SK-N-SH (cell line): ENCODE results near the gene TENT4A. TPM values are rescaled to one million over a fixed set of nuclear protein-coding genes. Genes with fewer than 3 reads are reported as not detected.

Source experiments
- CTCF ChIA-PET: fragments of 300-600, 350-600 bp; formaldehyde crosslinking; extraction: SDS; loops from one replicate; lab custom pipeline; 2021; lab: Yijun Ruan, JAX
- POLR2A ChIA-PET: fragments of 350-600 bp; sonication (Branson Sonifier 250); formaldehyde crosslinking; extraction: SDS; loops from one replicate; lab custom pipeline; 2020; ENCODE audit warnings: antibody characterized with exemption, inconsistent platforms; lab: Yijun Ruan, JAX
- DNase-seq: peaks from one replicate; pipeline ENCODE4 v3.0.0; 2012
- H2AFZ ChIP-seq: fragments of 200-600 bp; sonication (generic); 2 replicates; pipeline ENCODE4 v1.8.1; 2016; ENCODE audit warnings: antibody characterized with exemption, mild to moderate bottlenecking, low read depth
- H3F3A ChIP-seq: fragments of 200-600 bp; sonication (generic); replicated peaks from 2 replicates; pipeline ENCODE3; 2016; ENCODE audit warnings: antibody characterized with exemption, mild to moderate bottlenecking; ENCODE audit not compliant: insufficient read depth
- H3K27ac ChIP-seq, 2 experiments: fragments of 200-500 bp in 1 of 2; fragments of 200-600 bp in 1 of 2; sonication (Bioruptor generic) in 1 of 2; sonication (generic), shearing (Covaris generic) in 1 of 2; 2 replicates each; pipeline versions ENCODE4 v1.5.1 to v1.6.1; 2014 to 2016; ENCODE audit warnings: low read depth in 2 of 2, inconsistent platforms in 1 of 2, low read length in 1 of 2, mild to moderate bottlenecking in 1 of 2, mixed read lengths in 1 of 2
- H3K27me3 ChIP-seq: fragments of 200-600 bp; sonication (generic), shearing (Covaris generic); 2 replicates; pipeline ENCODE4 v1.6.1; 2016; ENCODE audit warnings: mixed run types; ENCODE audit not compliant: insufficient read depth
- H3K36me3 ChIP-seq, 2 experiments: fragments of 200-500 bp in 1 of 2; fragments of 200-600 bp in 1 of 2; sonication (Bioruptor generic) in 1 of 2; sonication (generic) in 1 of 2; replicated peaks in 1 of 2; 2 replicates each; pipeline versions ENCODE3 to v1.5.1; 2014 to 2016; ENCODE audit warnings: low read length in 1 of 2, mild to moderate bottlenecking in 1 of 2; ENCODE audit not compliant: insufficient read depth in 2 of 2, control insufficient read depth in 1 of 2
- H3K4me1 ChIP-seq, 2 experiments: fragments of 200-500 bp in 1 of 2; fragments of 200-600 bp in 1 of 2; sonication (Bioruptor generic) in 1 of 2; sonication (generic), shearing (Covaris generic) in 1 of 2; 2 replicates each; pipeline versions ENCODE4 v1.5.1 to v1.6.1; 2014 to 2016; ENCODE audit warnings: low read depth in 1 of 2, low read length in 1 of 2, mixed run types in 1 of 2; ENCODE audit not compliant: insufficient read depth in 2 of 2, control insufficient read depth in 1 of 2
- H3K4me2 ChIP-seq: fragments of 200-600 bp; sonication (generic), shearing (Covaris generic); 2 replicates; pipeline ENCODE4 v1.6.1; 2017; ENCODE audit warnings: mixed run types
- H3K4me3 ChIP-seq, 2 experiments: fragments of 200-500 bp in 1 of 2; fragments of 200-600 bp in 1 of 2; sonication (Bioruptor generic) in 1 of 2; sonication (generic), shearing (Covaris generic) in 1 of 2; 2 replicates each; pipeline versions ENCODE4 v1.5.1 to v1.8.1; 2014 to 2016; ENCODE audit warnings: low read depth in 2 of 2, inconsistent platforms in 1 of 2, low read length in 1 of 2, mild to moderate bottlenecking in 1 of 2, mixed read lengths in 1 of 2, moderate library complexity in 1 of 2
- H3K79me2 ChIP-seq: fragments of 200-600 bp; sonication (generic); 2 replicates; pipeline ENCODE4 v1.8.1; 2017; ENCODE audit warnings: mild to moderate bottlenecking; ENCODE audit not compliant: insufficient read depth
- H3K9ac ChIP-seq: fragments of 200-600 bp; sonication (generic); 2 replicates; pipeline ENCODE4 v1.6.1; 2017; ENCODE audit warnings: mixed run types
- H3K9me2 ChIP-seq: fragments of 200-600 bp; sonication (generic); 2 replicates; pipeline ENCODE4 v1.6.1; 2017; ENCODE audit warnings: mixed run types
- H3K9me3 ChIP-seq: fragments of 200-600 bp; sonication (generic); 2 replicates; pipeline ENCODE4 v1.6.1; 2017; ENCODE audit warnings: mixed run types, mild to moderate bottlenecking, moderate library complexity
- H4K20me1 ChIP-seq: fragments of 200-600 bp; sonication (generic); 2 replicates; pipeline ENCODE4 v1.6.1; 2017; ENCODE audit warnings: mild to moderate bottlenecking, mixed run types; ENCODE audit not compliant: insufficient read depth
- CTCF ChIP-seq: fragments of 200-600 bp; sonication (generic); IDR thresholded peaks from 2 replicates; pipeline ENCODE4 v1.6.1; 2017; ENCODE audit warnings: antibody characterized with exemption, mild to moderate bottlenecking, moderate library complexity
- ELF1 ChIP-seq: IDR thresholded peaks from 2 replicates; pipeline ENCODE4 v1.4.0; 2012
- FOSL2 ChIP-seq: IDR thresholded peaks from 2 replicates; pipeline ENCODE4 v1.4.0; 2012; ENCODE audit warnings: low read depth, mild to moderate bottlenecking, moderate library complexity, borderline replicate concordance
- GABPA ChIP-seq: IDR thresholded peaks from 2 replicates; pipeline ENCODE4 v1.4.0; 2012; ENCODE audit warnings: low read depth, mild to moderate bottlenecking
- IRF3 ChIP-seq: fragments of 150-350 bp; IDR thresholded peaks from 2 replicates; pipeline ENCODE4 v1.6.1; 2016; ENCODE audit warnings: mild to moderate bottlenecking, low read depth, low read length
- MEF2A ChIP-seq: IDR thresholded peaks from 2 replicates; pipeline ENCODE4 v1.4.0; 2012; ENCODE audit warnings: low read depth, borderline replicate concordance
- MXI1 ChIP-seq: IDR thresholded peaks from 2 replicates; pipeline ENCODE4 v1.6.1; 2012; ENCODE audit warnings: mild to moderate bottlenecking, low read depth, low read length, improper control_type of control experiment
- NFIC ChIP-seq: IDR thresholded peaks from 2 replicates; pipeline ENCODE4 v1.4.0; 2012; ENCODE audit warnings: borderline replicate concordance
- PBX3 ChIP-seq: IDR thresholded peaks from 2 replicates; pipeline ENCODE4; 2012
- RAD21 ChIP-seq: IDR thresholded peaks from 2 replicates; pipeline ENCODE4 v1.6.1; 2012; ENCODE audit warnings: mild to moderate bottlenecking, low read length
- REST ChIP-seq: IDR thresholded peaks from 2 replicates; pipeline ENCODE4 v1.6.1; 2012; ENCODE audit warnings: mild to moderate bottlenecking, low read depth, low read length, moderate library complexity
- RXRA ChIP-seq: IDR thresholded peaks from 2 replicates; pipeline ENCODE4 v1.4.0; 2012; ENCODE audit warnings: low read depth, mild to moderate bottlenecking, borderline replicate concordance
- SIN3A ChIP-seq: IDR thresholded peaks from 2 replicates; pipeline ENCODE4 v1.6.1; 2012; ENCODE audit warnings: low read depth, mild to moderate bottlenecking, low read length, moderate library complexity, borderline replicate concordance
- TCF12 ChIP-seq: IDR thresholded peaks from 2 replicates; pipeline ENCODE4 v1.4.0; 2012
- USF1 ChIP-seq: IDR thresholded peaks from 2 replicates; pipeline ENCODE4 v1.4.0; 2012; ENCODE audit warnings: low read depth, borderline replicate concordance
- YY1 ChIP-seq: IDR thresholded peaks from 2 replicates; pipeline ENCODE4 v1.4.0; 2012; ENCODE audit warnings: low read depth, mild to moderate bottlenecking
- WGBS: methylation state at CpG from one replicate; pipeline ENCODE4 v1.1.6; 2017; ENCODE audit warnings: low lambda C conversion rate; 5-methylcytosine and 5-hydroxymethylcytosine counted together
- polyA plus RNA-seq, 3 experiments: library from polyadenylated mRNA; depleted of rRNA; stranded (reverse); fragments of >200 nt; gene quantifications; 2 replicates each; pipeline ENCODE4 v1.2.3, GENCODE V29; 2012

Gene TENT4A
- polyA plus RNA-seq, 1 of the 3 experiments (the other 2 are of a cell fraction), result 6.0 TPM

GRCh38 chr5:6721442-6721841 is 8.2 kb downstream of the TENT4A start:
- POLR2A ChIA-PET, result interaction anchor here (0.6 kb wide), 1 partner anchor 10 kb away, joined by 3 read pairs; no protein-coding TSS in a partner anchor
- Histone ChIP-seq H2AFZ (no peak overlapping the region), H3K4me3 (no peak overlapping the region), H3K27ac (no peak overlapping the region), H3F3A (no peaks in the 10 kb centered on the region), H3K9ac (no peak overlapping the region), H3K9me2 (no peaks in the 10 kb centered on the region), H3K4me2 (peak overlapping the region; percentile 80), H3K4me1 (peaks cover 43 to 58% of the 10 kb centered on the region in 2 experiments), H3K27me3 (no peaks in the 10 kb centered on the region), H3K36me3 (peaks cover 4 to 13% of the 10 kb centered on the region in 2 experiments), H4K20me1 (peaks cover 99% of the 10 kb centered on the region), H3K9me3 (no peaks in the 10 kb centered on the region), H3K79me2 (peaks cover 100% of the 10 kb centered on the region)
- CTCF ChIA-PET, result interaction anchor here (1.1 to 1.8 kb wide), 4 partner anchors 10 to 93 kb away, joined by 4 to 6 read pairs (median 4); partner anchors contain the start of gene SRD5A1
- WGBS, result 100% methylated on average over 1 of the region's 4 CpGs
- no peak for TF ChIP-seq YY1
- TF ChIP-seq FOSL2, result no peak
- TF ChIP-seq USF1, result no peak
- TF ChIP-seq TCF12, result no peak
- no peak for TF ChIP-seq SIN3A
- no peak for TF ChIP-seq IRF3
- TF ChIP-seq RXRA, result no peak
- no peak for TF ChIP-seq MXI1
- TF ChIP-seq ELF1, result no peak
- TF ChIP-seq CTCF, result no peak; the same call in 1 of the 2 replicates
- TF ChIP-seq REST, result no peak
- no peak for TF ChIP-seq MEF2A
- no peak for TF ChIP-seq PBX3
- TF ChIP-seq RAD21, result peak; percentile 30; the same call in 1 of the 2 replicates
- TF ChIP-seq NFIC, result peak; percentile 46
- no peak for TF ChIP-seq GABPA
- DNase-seq, result peak; percentile 69
